ENCODE measurements around the gene GPX1. TPM values are rescaled to one million over a fixed set of nuclear protein-coding genes. Genes with fewer than 3 reads are reported as not detected.

The GPX1 gene
- polyA plus RNA-seq, 3 donors: 1,287 to 2,105 (median 1,394) TPM

- H3K9me3 ChIP-seq (replicated peaks in 1 of 2; ENCODE audit: control insufficient read depth in 1 of 2, insufficient read depth in 1 of 2, low read length in 2 of 2): no peaks in the 10 kb centered on the region
- H3K36me3 Mint-ChIP-seq: peaks cover 8 to 24% of the 10 kb centered on the region in 2 donors
- H3K4me1 ChIP-seq (ENCODE audit: control insufficient read depth in 1 of 2, insufficient read depth in 2 of 2, low read length in 2 of 2): peaks cover 41 to 60% of the 10 kb centered on the region in 2 donors
- WGBS (ENCODE audit: insufficient coverage): 100% methylated on average over 6 of the region's 6 CpGs
- peaks cover 0 to 3% (median 2%) of the 10 kb centered on the region in 3 donors for H3K27me3 Mint-ChIP-seq (ENCODE audit: low read depth in 3 of 3)
- peaks cover 98% of the 10 kb centered on the region for H4K20me1 ChIP-seq (ENCODE audit: insufficient read depth, low read length)
- peak overlapping the region; percentile 42 to 90 (median 65) for H3K27ac Mint-ChIP-seq
- no peak overlapping the region for H3K4me2 ChIP-seq (replicated peaks; ENCODE audit: extremely low read depth, low read length, poor library complexity, severe bottlenecking)
- H3K9me3 Mint-ChIP-seq: no peaks in the 10 kb centered on the region
- peak overlapping the region in 1 of 2 donors; percentile 79 for H3K27ac ChIP-seq (ENCODE audit: low read depth in 1 of 2, low read length in 2 of 2)
- DNase-seq: no peak
- TF ChIP-seq CTCF (IDR thresholded peaks at IDR 0.05): no peak
- no peak overlapping the region for H3K9ac ChIP-seq (ENCODE audit: insufficient read depth, low read length, poor library complexity, severe bottlenecking)
- peaks cover 52% of the 10 kb centered on the region for H3K4me1 Mint-ChIP-seq
- no peaks in the 10 kb centered on the region for H3K27me3 ChIP-seq (ENCODE audit: control insufficient read depth in 2 of 2, insufficient read depth in 2 of 2, low read length in 2 of 2)
- no peak overlapping the region for H2AFZ ChIP-seq (ENCODE audit: insufficient read depth, low read depth, low read length, poor library complexity, severe bottlenecking)
- H3K79me2 ChIP-seq (ENCODE audit: insufficient read depth, low read length): peaks cover 99% of the 10 kb centered on the region
- intact Hi-C loops (cut with micrococcal nuclease): loop anchor here in 1 of 2 donors (5.0 kb wide), 1 partner anchor 47 kb away; the partner anchor contains the start of gene USP4
- no peak overlapping the region for H3K4me3 ChIP-seq (replicated peaks in 1 of 3; ENCODE audit: low read depth in 2 of 3, low read length in 3 of 3)
- H3K36me3 ChIP-seq (replicated peaks in 1 of 2; ENCODE audit: control insufficient read depth in 1 of 2, insufficient read depth in 2 of 2, low read length in 2 of 2): peaks cover 10 to 15% of the 10 kb centered on the region in 2 donors
- H3K4me3 Mint-ChIP-seq: no peak overlapping the region
Measured at GRCh38 chr3:49389297-49389696, 31.1 kb upstream of the GPX1 start.

- peaks cover 58% of the 10 kb centered on the region for H3K4me1 Mint-ChIP-seq
- Histone ChIP-seq H3K9me3 (replicated peaks in 1 of 2; ENCODE audit: control insufficient read depth in 1 of 2, insufficient read depth in 1 of 2, low read length in 2 of 2) (no peaks in the 10 kb centered on the region), H2AFZ (ENCODE audit: insufficient read depth, low read depth, low read length, poor library complexity, severe bottlenecking) (no peak overlapping the region), H3K27ac (ENCODE audit: low read depth in 1 of 2, low read length in 2 of 2) (peak overlapping the region; percentile 63 to 79), H3K9ac (ENCODE audit: insufficient read depth, low read length, poor library complexity, severe bottlenecking) (no peak overlapping the region), H3K36me3 (replicated peaks in 1 of 2; ENCODE audit: control insufficient read depth in 1 of 2, insufficient read depth in 2 of 2, low read length in 2 of 2) (peaks cover 8 to 13% of the 10 kb centered on the region in 2 donors), H3K4me2 (replicated peaks; ENCODE audit: extremely low read depth, low read length, poor library complexity, severe bottlenecking) (no peak overlapping the region), H3K4me3 (replicated peaks in 1 of 3; ENCODE audit: low read depth in 2 of 3, low read length in 3 of 3) (no peak overlapping the region), H4K20me1 (ENCODE audit: insufficient read depth, low read length) (peaks cover 98% of the 10 kb centered on the region), H3K4me1 (ENCODE audit: control insufficient read depth in 1 of 2, insufficient read depth in 2 of 2, low read length in 2 of 2) (peaks cover 41 to 60% of the 10 kb centered on the region in 2 donors), H3K79me2 (ENCODE audit: insufficient read depth, low read length) (peaks cover 99% of the 10 kb centered on the region), H3K27me3 (ENCODE audit: control insufficient read depth in 2 of 2, insufficient read depth in 2 of 2, low read length in 2 of 2) (no peaks in the 10 kb centered on the region)
- DNase-seq: peak in 2 of 3 donors; percentile 22 to 44
- TF ChIP-seq CTCF (IDR thresholded peaks at IDR 0.05): no peak
- H3K27ac Mint-ChIP-seq: peak overlapping the region; percentile 63 to 90 (median 85)
- WGBS (ENCODE audit: insufficient coverage): 92% methylated on average over 1 of the region's 1 CpG
- H3K27me3 Mint-ChIP-seq (ENCODE audit: low read depth in 3 of 3): peaks cover 0 to 3% (median 2%) of the 10 kb centered on the region in 3 donors
- no peak overlapping the region for H3K4me3 Mint-ChIP-seq
- no peaks in the 10 kb centered on the region for H3K9me3 Mint-ChIP-seq
- H3K36me3 Mint-ChIP-seq: peaks cover 6 to 23% of the 10 kb centered on the region in 2 donors
- intact Hi-C loops (cut with micrococcal nuclease): loop anchor here in 1 of 2 donors (5.0 kb wide), 1 partner anchor 46 kb away; the partner anchor contains the start of gene USP4
Measured at GRCh38 chr3:49388289-49388820, 30.2 kb upstream of the GPX1 start.

All from CD14-positive monocyte (primary cell).